Measurements from ENCODE around the gene BMP8A. TPM values are rescaled to one million over a fixed set of nuclear protein-coding genes. Genes with fewer than 3 reads are reported as not detected.
"Not testable (repeated sequence)": the region's sequence is repeated elsewhere in the genome, so short reads cannot be mapped to it uniquely, and the experiment has no call there.

Gene BMP8A
- total RNA-seq, 2 experiments from 2014 or later, result 0.20 TPM; not detected in 1

- H3K27me3 Mint-ChIP-seq, result peaks cover 36% of the 10 kb centered on the region
Observed at GRCh38 chr1:39504436-39504835, 13.0 kb downstream of the BMP8A start.

GRCh38 chr1:39505289-39505688 lies 13.9 kb downstream of the BMP8A start:
- Mint-ChIP-seq H3K36me3 (no peaks in the 10 kb centered on the region), H3K27ac (no peak overlapping the region), H3K27me3 (peaks cover 32% of the 10 kb centered on the region), H3K9me3 (no peaks in the 10 kb centered on the region), H3K4me1 (peaks cover 9% of the 10 kb centered on the region), H3K4me3 (no peak overlapping the region)
- ATAC-seq (ENCODE audit: low read depth), result no peak
- POLR2A ChIA-PET, result no interaction called here
- DNase-seq, result no peak

More at GRCh38 chr1:39504436-39504835, 13.0 kb downstream of the BMP8A start:
- H3K36me3 Mint-ChIP-seq; DNase-seq; ATAC-seq (ENCODE audit: low read depth); H3K9me3 Mint-ChIP-seq; POLR2A ChIA-PET; H3K4me1 Mint-ChIP-seq; H3K4me3 Mint-ChIP-seq; H3K27ac Mint-ChIP-seq: not testable (repeated sequence)

GRCh38 chr1:39507230-39507928 lies 15.9 kb downstream of the BMP8A start:
- no peak for DNase-seq
- H3K27ac Mint-ChIP-seq, result no peak overlapping the region
- H3K36me3 Mint-ChIP-seq, result no peaks in the 10 kb centered on the region
- ATAC-seq (ENCODE audit: low read depth), result no peak
- POLR2A ChIA-PET, result no interaction called here
- no peak overlapping the region for H3K4me3 Mint-ChIP-seq
- H3K27me3 Mint-ChIP-seq, result peaks cover 28% of the 10 kb centered on the region
- peaks cover 12% of the 10 kb centered on the region for H3K4me1 Mint-ChIP-seq
- H3K9me3 Mint-ChIP-seq, result no peaks in the 10 kb centered on the region

GRCh38 chr1:39508266-39508665 lies 16.8 kb downstream of the BMP8A start:
- Mint-ChIP-seq H3K27ac (no peak overlapping the region), H3K4me1 (peaks cover 12% of the 10 kb centered on the region), H3K9me3 (no peaks in the 10 kb centered on the region), H3K36me3 (no peaks in the 10 kb centered on the region), H3K27me3 (peaks cover 28% of the 10 kb centered on the region), H3K4me3 (no peak overlapping the region)
- POLR2A ChIA-PET, result interaction anchor here (0.7 to 0.8 kb wide), 2 partner anchors 17 to 149 kb away, joined by 3 to 4 read pairs; no protein-coding TSS in a partner anchor
- no peak for ATAC-seq (ENCODE audit: low read depth)
- DNase-seq, result no peak

GRCh38 chr1:39508857-39509305 lies 17.4 kb downstream of the BMP8A start:
- Mint-ChIP-seq H3K27me3 (peaks cover 28% of the 10 kb centered on the region), H3K4me3 (no peak overlapping the region), H3K36me3 (no peaks in the 10 kb centered on the region), H3K9me3 (no peaks in the 10 kb centered on the region), H3K27ac (no peak overlapping the region), H3K4me1 (peaks cover 12% of the 10 kb centered on the region)
- ATAC-seq (ENCODE audit: low read depth) (peak; percentile 55), DNase-seq (no peak)
- POLR2A ChIA-PET, result interaction anchor here (0.8 kb wide), 1 partner anchor 16 kb away, joined by 3 read pairs; no protein-coding TSS in a partner anchor

- Mint-ChIP-seq H3K27ac (peak overlapping the region; percentile 76), H3K9me3 (no peaks in the 10 kb centered on the region), H3K4me3 (peak overlapping the region; percentile 66), H3K27me3 (peaks cover 28% of the 10 kb centered on the region), H3K4me1 (peaks cover 12% of the 10 kb centered on the region), H3K36me3 (no peaks in the 10 kb centered on the region)
- peak; percentile 42 for ATAC-seq (ENCODE audit: low read depth)
- peak; percentile 49 for DNase-seq
- POLR2A ChIA-PET, result interaction anchor here (0.8 kb wide), 1 partner anchor 16 kb away, joined by 3 read pairs; no protein-coding TSS in a partner anchor
Observed at GRCh38 chr1:39509360-39510009, 18.0 kb downstream of the BMP8A start.

- H3K4me3 Mint-ChIP-seq, DNase-seq, POLR2A ChIA-PET: not testable (repeated sequence)
Observed at GRCh38 chr1:39510570-39511186, 19.2 kb downstream of the BMP8A start.

GRCh38 chr1:39511477-39511876 lies 20.0 kb downstream of the BMP8A start:
- H3K36me3 Mint-ChIP-seq; H3K9me3 Mint-ChIP-seq; POLR2A ChIA-PET; DNase-seq; ATAC-seq (ENCODE audit: low read depth); H3K4me3 Mint-ChIP-seq; H3K27ac Mint-ChIP-seq: not testable (repeated sequence)
- H3K4me1 Mint-ChIP-seq, result peaks cover 15% of the 10 kb centered on the region
- peaks cover 28% of the 10 kb centered on the region for H3K27me3 Mint-ChIP-seq

More at GRCh38 chr1:39510570-39511186, 19.2 kb downstream of the BMP8A start:
- Mint-ChIP-seq H3K27me3 (peaks cover 31% of the 10 kb centered on the region), H3K4me1 (peaks cover 15% of the 10 kb centered on the region)
- ATAC-seq (ENCODE audit: low read depth); H3K9me3 Mint-ChIP-seq; H3K36me3 Mint-ChIP-seq; H3K27ac Mint-ChIP-seq: not testable (repeated sequence)

GRCh38 chr1:39512234-39512847 lies 20.9 kb downstream of the BMP8A start:
- H3K4me3 Mint-ChIP-seq, DNase-seq, H3K9me3 Mint-ChIP-seq, POLR2A ChIA-PET, H3K27ac Mint-ChIP-seq, H3K36me3 Mint-ChIP-seq: not testable (repeated sequence)
- H3K4me1 Mint-ChIP-seq, result peaks cover 16% of the 10 kb centered on the region
- peak; percentile 43 for ATAC-seq (ENCODE audit: low read depth)
- peaks cover 21% of the 10 kb centered on the region for H3K27me3 Mint-ChIP-seq

GRCh38 chr1:39514710-39515124 lies 23.3 kb downstream of the BMP8A start:
- H3K4me3 Mint-ChIP-seq; H3K36me3 Mint-ChIP-seq; H3K9me3 Mint-ChIP-seq; POLR2A ChIA-PET; H3K4me1 Mint-ChIP-seq; H3K27ac Mint-ChIP-seq; H3K27me3 Mint-ChIP-seq; ATAC-seq (ENCODE audit: low read depth): not testable (repeated sequence)
- peak; percentile 39 for DNase-seq

- ATAC-seq (ENCODE audit: low read depth), result peak; percentile 57
- H3K27ac Mint-ChIP-seq, H3K36me3 Mint-ChIP-seq: not testable (repeated sequence)
Observed at GRCh38 chr1:39515131-39516086, 24.0 kb downstream of the BMP8A start.

GRCh38 chr1:39516841-39517240 lies 25.4 kb downstream of the BMP8A start:
- not testable (repeated sequence) for H3K9me3 Mint-ChIP-seq, H3K36me3 Mint-ChIP-seq

More at GRCh38 chr1:39515131-39516086, 24.0 kb downstream of the BMP8A start:
- peak overlapping the region; percentile 78 for H3K4me3 Mint-ChIP-seq
- DNase-seq, result peak; percentile 51
- POLR2A ChIA-PET, H3K4me1 Mint-ChIP-seq, H3K27me3 Mint-ChIP-seq, H3K9me3 Mint-ChIP-seq: not testable (repeated sequence)

More at GRCh38 chr1:39516841-39517240, 25.4 kb downstream of the BMP8A start:
- H3K4me1 Mint-ChIP-seq; POLR2A ChIA-PET; H3K4me3 Mint-ChIP-seq; DNase-seq; H3K27me3 Mint-ChIP-seq; ATAC-seq (ENCODE audit: low read depth); H3K27ac Mint-ChIP-seq: not testable (repeated sequence)
